Stimulated activated CD8-positive, alpha-beta memory T cell treated with anti-CD3 and anti-CD28 coated beads, Interleukin-15, amount 100 ng/mL, for 48 hours (primary cell): ENCODE measurements around the gene C1QTNF2.

Source experiments
- DNase-seq, 2 donors: peaks; one replicate each; pipeline ENCODE4 v3.0.0-alpha.2; 2020; ENCODE audit warnings: low read depth in 2 of 2

C1QTNF2 gene

GRCh38 chr5:160371294-160371693, 868 bp upstream of the C1QTNF2 start:
- DNase-seq, result no peak

DNA sequence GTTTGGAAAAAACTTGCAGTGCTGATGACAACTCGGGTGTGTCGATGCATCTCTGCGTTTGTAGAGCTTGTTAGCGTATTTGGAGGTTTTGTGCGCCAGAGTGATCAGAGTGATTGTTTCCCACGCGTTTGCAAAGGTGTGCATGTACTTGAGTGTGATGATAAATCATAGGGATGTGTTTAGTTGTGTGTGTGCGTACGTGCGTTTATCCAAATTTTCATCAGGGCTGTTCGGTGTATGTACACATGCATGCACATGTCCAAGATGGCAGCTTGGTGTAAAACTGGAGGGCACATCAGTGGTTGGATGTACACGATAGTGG, 248 bp upstream of the C1QTNF2 start:
- no peak for DNase-seq

DNA sequence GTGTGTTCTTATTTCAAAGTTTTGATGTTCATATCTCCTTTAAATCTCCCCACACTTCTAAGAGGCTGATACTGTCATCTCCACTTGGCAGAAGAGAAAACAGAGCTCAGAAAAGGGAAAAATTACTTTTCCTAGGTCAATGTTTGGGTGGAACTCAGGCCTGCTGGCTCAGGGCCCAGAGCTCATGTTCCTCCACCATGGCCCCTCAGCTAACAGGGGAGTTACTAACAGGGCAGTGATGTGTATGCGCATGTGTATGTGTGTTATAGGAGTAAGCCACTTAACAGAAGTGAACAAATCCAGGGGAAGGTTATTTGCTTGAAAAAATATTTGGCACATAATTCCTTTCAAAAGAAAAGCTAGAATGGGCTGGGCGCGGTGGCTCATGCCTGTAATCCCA, 2.5 kb downstream of the C1QTNF2 start:
- DNase-seq, result no peak

DNA sequence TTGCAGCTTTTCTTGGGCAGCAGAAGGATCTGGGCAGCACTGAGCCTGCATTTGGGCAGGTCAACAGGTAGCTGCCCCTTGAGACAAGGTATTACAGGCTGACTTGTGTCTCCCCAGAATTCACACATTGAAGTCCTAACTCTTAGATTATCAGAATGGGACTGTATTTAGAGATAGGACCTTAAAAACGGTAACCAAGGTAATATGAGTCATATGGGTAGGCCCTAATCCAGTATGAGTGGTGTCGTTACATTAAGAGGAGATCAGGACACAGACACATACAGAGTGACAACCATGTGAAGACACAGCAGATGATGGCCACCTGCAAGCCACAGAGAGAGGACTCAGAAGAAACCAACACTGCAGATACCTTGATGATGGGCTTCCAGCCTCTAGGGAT, 3.2 kb downstream of the C1QTNF2 start:
- DNase-seq, result no peak

- no peak for DNase-seq
These were observed 4.2 kb downstream of the C1QTNF2 start for GRCh38 chr5:160366230-160366629.

GRCh38 chr5:160363660-160364395, 6.6 kb downstream of the C1QTNF2 start:
- no peak for DNase-seq

DNA sequence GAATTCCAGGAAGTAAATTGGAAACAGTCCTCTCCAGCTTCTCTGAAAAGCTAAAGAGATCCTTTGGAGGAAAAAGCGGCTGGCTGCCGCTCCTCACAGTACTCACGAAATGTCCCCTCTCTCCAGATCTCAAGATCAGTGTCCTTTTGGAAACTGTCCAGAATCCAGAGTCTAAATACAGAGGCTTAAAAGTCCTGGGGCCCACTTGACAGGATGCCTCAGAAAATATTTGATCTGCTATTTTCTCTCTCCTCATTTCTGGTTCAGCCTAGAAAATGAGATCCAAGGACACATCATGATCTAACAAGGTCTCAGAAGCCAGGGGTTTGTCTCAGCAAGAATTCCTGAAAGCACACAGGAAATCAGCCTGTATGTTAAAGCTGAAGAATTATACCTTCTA, 7.2 kb downstream of the C1QTNF2 start:
- DNase-seq, result no peak

DNA sequence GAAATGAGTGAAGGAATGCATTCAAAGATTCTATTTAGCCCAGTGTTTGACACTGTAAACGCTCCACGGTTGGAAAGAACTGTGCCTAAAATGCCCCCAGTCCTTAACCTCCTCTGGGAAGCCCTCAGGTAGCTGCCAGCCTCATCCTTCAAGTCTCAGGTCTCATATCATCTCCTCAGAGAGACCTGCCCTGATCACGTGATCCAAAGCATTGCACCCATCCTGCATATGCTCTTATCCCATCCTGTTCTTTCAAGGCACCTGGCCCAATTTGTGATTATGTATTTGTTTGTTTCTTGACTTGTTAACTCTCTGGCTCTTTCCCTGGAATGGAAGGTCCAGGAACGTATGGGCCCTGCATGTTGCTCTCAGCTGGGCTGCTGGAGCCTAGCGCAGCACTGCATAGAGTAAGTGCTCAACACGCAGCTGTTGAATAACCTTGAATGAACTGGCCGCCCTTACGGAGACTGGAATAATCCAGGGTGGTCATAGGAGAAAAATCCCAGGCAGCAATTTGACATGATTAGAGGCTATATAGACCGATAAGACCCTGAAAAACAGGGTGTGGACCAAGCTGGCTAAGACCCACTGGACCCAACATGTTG, 8.7 kb downstream of the C1QTNF2 start:
- DNase-seq, result no peak

DNA sequence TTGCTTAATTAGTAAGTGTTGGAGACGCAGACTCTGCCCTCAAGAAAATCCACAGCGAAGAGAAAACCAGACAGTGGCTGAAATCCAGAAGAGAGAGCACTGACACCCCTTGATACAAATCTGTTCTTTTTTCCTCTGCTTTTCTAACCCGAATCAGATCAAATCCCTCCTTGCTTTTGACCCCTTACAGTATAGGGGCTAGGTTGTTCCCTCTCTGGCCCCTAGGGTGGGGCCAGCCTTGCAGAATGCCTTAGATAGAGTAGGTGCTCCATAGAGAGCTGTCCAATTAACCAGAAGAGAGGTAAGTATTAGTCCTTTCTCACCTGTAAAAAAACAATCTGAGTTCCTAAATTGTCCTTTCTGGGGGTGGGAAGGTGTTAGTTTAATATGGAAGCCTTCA, 10.1 kb downstream of the C1QTNF2 start:
- DNase-seq, result no peak

DNA sequence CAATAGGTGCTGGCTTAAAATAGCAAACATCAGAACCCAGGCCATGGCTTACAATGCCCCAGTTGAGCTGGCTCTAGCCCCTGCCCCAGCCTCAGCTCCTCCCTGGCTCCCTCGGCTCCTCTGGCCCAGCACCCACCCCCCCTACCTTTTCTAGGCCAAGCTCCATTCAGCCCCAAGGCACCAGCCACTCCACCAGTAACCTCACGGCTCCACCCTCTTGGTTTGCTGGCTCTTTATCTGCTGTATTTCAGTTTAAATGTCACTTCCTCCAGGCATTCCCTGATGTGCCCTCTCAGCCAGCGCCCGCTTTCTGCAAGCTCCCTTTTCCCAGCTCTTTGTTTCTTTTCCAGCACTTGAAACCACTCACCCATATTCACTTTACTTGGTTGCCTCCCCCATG, 10.6 kb downstream of the C1QTNF2 start:
- DNase-seq, result no peak

DNA sequence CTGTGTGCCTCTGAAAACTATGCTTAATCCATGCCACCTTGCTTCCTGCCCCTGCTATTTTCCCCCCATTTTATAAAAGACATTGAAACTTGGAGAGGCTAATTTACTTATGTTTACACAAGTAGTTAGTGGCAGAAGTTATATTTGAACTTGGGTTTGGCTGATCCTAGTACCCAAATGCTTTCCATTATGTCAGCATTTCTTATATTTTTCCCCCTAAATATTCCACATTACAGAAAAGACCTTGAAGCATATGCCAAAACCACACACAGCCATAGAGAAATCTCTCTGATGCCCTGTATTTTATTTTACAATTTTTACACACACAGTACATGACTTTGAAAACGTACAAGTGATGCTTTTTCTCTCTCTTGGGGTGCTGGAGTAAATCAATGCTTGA, 11.2 kb downstream of the C1QTNF2 start:
- no peak for DNase-seq

DNA sequence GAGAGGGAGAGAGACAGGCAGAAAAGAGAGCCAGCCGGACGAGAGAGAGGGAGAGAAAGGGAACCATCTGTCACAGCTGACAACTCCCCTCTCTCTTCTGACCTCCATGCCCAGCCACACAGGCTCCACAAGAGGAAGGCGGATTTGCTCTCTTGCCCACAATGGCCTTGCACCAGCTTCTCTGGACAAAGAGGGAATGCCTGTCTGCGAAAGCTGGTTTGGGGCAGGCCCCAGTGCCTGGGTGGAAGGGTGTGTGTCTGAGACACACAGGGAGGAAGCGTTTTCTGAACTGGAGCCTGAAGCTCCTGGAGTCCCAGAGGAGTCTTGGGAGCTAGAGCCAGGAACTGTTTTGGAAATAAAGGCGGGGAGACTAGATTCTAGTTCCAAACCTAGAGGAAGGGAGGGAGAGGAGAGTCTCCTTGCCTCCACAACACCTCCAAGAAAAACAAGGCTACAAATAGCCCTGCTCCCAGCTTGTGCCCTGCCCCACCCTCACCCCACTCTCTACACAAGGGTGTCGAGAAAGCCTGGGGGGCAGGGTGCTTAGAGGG, 12.5 kb downstream of the C1QTNF2 start:
- DNase-seq, result no peak

DNA sequence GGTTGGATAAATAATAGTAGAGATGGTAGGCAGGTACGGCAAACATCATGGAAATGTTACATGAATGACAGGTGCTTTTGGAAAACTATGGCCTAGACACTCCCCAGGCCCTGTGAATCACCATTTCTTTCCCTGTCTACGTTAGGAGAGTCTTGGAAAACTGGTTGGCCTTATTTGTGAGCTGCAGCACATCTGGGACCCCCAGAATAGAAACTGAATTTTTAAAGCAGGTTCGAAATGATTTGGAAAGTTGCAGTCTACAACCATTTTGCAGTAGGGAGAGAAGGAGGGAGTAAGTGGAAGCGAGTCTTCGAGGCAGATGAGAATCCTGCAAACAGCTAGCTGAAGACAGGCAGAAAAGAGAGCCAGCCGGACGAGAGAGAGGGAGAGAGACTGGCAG, 13.0 kb downstream of the C1QTNF2 start:
- no peak for DNase-seq

DNA sequence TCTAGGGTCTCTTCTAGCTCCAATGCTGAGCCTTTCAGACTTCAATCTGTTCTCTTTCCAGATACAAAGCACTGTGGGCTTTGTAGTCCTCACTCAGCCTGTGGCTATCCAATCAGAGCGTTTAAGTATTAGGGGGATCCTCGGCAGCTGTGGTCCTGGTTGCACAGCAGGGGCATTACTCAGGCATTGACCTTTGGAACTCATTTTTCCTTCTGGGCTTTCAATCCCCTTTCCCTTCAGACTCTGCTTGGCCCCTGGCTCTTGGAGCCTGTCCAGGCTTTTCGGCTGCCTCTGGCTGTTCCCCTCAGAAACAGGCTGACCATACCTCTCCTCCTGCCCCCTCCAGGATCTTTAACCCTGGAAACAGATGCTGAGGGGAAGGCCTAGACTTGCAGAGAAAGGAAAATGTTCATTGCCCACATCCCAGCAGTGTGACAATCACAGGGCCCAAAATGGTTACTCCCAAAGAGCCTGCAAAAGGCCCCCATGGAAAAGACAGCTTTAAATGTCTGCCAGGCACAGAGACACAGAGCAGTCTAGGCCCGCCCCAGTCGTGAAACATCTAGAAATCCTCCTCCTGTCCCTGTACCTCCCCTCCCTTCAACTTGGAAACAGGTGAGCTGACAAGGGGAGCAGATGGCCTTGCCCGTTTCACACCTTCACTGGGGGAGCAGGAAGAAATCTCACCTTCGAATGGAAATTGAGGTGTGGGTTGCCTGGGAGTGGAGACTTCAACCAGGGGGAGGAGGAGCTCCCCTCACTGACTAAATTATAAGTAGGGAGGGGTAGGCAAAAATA, 13.7 kb downstream of the C1QTNF2 start:
- no peak for DNase-seq

GRCh38 chr5:160354666-160355065, 15.8 kb downstream of the C1QTNF2 start:
- DNase-seq, result no peak

- no peak for DNase-seq
These were observed 17.0 kb downstream of the C1QTNF2 start for GRCh38 chr5:160353379-160353778.

- no peak for DNase-seq
These were observed 18.1 kb downstream of the C1QTNF2 start for GRCh38 chr5:160352308-160352707.

GRCh38 chr5:160349935-160350303, 20.5 kb downstream of the C1QTNF2 start:
- no peak for DNase-seq

DNA sequence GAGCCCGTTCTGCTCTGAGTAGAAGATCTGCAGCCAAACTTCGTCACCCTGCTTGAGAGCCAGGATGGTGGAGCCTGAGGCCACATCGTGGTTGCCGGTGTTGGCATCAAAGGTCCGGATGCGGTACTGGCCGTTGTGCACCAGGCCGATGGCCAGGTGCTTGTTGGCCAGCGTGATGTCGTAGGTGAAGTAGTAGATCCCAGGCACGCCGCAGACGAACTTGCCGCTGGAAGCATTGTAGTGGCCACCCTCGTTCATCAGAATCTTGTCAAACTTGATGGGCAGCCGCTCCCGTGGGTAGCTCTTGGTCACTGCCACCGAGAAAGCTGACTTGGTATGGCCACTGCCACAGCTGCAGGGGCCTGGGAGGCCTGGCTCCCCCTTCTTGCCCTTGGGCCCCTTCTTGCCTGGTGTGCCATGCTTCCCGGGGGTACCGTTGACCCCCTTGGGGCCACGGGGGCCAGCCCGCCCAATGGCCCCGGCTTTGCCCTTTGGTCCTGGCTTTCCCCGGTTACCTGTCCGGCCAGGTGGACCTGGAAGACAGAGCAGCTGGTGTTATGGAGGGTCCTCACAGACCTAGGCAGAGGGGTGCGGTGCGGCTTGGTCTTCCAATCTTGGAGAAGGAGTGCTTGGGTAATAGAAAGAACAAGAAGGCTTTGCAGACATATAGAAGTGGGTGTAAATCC, 21.0 kb downstream of the C1QTNF2 start:
- DNase-seq, result no peak

- no peak for DNase-seq
These were observed 22.3 kb downstream of the C1QTNF2 start for GRCh38 chr5:160348080-160348479.

GRCh38 chr5:160347448-160347847, 23.0 kb downstream of the C1QTNF2 start:
- no peak for DNase-seq

DNA sequence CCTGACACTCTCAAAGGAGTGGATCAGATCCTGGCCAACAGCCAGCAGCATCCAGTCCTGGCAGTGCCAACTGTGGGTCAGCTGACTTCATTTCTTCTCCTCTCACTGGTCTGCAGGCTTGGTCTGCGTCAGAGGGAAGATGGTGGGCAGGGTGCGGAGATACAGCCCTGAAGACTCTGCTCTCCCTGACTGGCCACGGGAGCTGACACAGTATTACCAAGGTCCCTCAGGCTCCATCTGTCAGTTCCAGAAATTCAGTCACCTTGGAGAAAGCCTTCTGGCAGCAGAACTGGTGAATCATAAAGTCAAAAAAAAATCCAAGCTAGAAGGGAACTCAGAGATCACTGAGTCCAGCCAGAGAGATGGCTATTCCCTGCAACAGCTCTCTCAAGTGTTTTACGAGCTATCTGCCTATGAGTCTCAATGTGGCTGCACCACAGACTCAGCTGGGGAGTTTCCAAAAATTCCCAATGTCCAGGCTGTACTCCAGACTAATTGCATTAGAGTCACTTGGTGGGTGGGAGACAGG, 27.9 kb downstream of the C1QTNF2 start:
- no peak for DNase-seq
